ENCODE measurements around the gene REEP6.
"Not testable (repeated sequence)": the region's sequence is repeated elsewhere in the genome, so short reads cannot be mapped to it uniquely, and the experiment has no call there.

REEP6 gene

DNA sequence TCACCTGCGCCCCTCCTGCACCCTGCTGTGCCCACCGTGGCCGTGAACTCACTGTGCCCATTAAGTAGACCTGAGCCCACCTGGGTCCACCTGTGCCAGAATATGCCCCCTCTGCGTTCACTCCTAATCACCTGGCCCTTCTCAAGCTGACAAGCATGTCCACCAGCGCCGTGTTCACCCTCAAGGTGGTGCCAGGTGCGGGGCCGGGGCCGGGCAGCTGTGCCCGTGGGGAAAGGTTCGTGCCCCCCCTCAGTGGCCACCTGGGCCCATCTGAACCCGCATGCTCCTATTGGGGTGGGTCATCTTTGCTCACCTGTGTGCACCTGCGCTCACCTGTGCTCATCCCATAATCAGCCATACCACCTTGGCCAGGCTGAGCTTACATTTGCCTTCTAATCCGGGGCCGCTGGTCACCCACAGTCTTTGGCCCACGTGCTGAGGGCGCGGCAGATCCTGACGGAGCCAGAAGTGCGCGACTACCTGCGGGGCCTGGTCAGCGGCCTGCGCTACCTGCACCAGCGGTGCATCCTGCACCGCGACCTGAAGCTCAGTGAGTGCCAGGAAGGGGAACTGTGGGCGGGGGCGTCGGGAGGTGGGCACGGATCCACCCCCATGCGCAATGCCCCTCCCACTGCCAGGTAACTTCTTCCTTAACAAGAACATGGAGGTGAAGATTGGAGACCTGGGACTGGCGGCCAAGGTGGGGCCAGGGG lies 35.2 kb downstream of the REEP6 start:
- DNase-seq: no peak

DNA sequence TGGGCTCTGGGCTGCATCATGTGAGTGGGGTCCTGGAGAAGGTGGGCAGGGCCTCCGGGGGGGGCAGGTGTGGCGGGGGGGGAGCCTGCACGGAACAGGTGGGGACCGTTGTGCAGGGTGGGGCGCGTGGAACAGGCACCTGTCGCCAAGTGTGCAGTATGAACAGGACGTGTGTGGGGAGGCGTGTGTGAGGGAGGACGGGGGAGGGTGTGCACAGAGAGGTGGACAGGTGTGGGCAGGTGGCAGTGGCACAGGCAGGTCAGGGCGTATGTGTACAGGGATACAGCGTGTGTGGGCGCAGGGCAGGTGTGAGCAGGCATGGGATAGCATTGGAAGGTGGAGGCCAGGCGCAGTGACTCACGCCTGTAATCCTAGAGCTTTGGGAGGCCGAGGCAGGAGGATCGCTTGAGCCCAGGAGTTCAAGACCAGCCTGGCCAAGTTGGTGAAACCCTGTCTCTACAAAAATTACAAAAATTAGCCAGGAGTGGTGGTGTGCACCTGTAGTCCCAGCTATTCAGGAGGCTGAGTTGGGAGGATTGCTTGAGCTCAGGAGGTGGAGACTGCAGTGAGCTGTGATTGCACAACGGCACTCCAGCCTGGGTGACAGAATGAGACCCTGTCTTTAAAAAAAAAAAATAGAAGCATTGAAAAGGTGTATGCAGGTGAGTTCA lies 36.1 kb downstream of the REEP6 start:
- no peak for DNase-seq

DNA sequence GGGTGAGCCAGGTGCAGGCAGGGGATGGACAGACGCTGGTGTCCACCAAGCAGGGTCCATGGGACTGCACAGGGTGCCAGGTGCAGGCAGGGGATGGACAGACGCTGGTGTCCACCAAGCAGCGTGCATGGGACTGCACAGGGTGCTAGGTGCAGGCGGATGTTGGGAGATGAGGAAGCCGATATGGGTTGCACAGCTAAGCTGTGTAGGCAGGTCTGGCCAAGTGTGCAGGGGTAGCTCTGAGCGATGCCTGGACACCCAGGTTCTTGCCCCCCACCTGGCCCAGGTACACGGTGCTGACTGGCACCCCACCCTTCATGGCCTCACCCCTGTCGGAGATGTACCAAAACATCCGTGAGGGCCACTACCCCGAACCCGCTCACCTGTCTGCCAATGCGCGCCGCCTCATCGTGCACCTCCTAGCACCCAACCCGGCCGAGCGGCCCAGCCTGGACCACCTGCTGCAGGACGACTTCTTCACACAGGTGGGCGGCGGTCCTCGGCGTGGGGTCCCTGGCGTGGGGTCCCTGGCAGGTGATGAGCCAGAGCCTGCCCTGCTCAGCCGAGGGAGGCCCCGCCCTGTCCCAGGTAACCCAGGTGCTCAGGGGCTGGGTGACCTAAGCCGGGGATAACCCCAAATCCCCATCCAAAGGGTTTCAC lies 36.8 kb downstream of the REEP6 start:
- DNase-seq: no peak

DNA sequence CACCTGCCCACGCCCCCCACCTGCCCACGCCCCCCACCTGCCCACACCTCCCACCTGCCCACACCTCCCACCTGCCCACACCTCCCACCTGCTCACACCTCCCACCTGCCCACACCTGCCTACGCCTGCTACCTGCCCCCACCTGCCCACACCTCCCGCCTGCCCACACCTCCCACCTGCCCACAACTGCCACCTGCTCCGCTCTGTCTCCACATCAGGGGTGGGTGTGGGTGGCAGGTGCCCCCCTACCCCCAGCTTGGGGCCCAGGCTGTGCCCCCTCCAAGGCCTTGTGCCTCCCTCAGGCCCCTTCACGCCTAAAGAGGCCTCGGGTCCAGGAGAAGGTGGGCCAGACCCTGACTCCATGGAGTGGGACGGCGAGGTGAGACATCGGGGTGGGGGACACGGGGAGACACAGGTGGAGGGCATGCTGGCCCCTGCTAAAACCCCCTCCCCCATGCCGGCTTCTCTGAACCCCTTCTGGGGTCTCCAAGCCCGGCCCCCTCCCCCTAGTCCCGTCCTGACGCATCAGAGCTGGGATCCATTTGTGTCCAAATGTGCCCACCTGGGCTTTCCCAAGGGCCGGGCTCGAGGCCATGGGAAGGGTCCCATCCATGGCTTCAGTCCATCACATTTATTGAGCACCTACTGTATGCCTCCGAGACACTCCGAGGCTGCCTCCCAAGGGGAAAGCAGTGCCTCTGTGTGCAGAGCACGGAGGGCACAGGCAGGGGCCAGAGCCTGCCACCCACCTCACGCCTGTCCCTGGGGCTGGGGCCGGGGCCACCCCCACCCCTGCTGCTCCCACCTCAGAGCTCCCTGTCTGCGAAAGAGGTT lies 37.8 kb downstream of the REEP6 start:
- no peak for DNase-seq

DNA sequence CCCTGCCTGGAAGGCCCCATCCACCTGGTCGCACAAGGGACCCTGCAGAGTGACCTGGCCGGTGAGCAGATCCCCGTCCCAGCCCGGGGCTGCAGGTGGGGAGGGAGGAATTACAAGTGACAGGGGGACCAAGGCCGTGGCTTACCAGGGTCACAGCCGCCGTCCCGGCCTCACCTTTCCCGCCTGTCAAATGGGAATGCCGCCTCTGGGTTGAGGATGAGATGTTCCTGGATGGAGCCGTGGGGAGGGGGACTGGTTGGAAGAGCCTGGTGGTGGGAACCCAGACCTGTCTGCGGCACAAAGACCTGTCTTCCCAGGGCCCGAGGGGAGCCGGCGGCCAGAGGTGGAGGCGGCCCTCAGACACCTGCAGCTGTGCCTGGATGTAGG lies 38.4 kb downstream of the REEP6 start:
- no peak for DNase-seq

GRCh38 chr19:1530856-1531255 lies 39.9 kb downstream of the REEP6 start:
- DNase-seq: not testable (repeated sequence)

DNA sequence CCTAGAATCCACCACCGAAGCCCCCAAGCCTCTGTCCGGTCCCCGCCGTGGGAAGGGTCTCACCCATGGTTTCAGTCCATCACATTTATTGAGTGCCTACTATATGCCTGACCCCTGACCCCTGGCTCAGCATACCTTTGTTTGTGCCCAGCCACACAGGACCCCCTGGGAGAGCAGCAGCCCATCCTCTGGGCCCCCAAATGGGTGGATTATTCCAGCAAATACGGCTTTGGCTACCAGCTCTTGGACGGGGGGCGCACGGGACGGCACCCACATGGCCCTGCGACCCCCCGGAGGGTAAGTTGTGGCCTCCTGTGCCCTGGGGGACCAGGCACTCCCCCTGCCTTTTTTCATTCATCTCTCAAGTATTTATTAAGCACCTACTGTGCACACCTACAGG lies 40.6 kb downstream of the REEP6 start:
- DNase-seq: no peak

- DNase-seq: no peak
Observed at GRCh38 chr19:1532003-1532402, 41.0 kb downstream of the REEP6 start.

- no peak for DNase-seq
Observed at GRCh38 chr19:1533510-1534150, 42.6 kb downstream of the REEP6 start.

DNA sequence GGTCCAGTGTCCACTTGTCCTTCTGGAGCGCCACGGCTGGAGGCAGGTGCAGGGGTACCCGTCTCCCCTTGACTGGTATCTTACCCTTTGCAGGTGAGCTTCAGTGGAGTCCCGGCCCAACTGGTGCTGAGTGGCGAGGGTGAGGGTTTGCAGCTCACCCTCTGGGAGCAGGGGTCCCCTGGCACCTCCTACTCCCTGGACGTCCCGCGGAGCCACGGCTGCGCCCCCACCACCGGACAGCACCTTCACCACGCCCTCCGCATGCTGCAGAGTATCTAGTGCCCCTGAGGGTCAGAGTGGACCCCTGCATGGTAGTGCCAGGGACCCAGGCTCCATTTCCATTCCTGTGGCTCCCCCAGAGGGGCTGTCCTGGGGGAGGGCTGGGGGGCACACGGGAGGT lies 44.0 kb downstream of the REEP6 start:
- DNase-seq: no peak

GRCh38 chr19:1535699-1536098 lies 44.7 kb downstream of the REEP6 start:
- DNase-seq: not testable (repeated sequence)

- DNase-seq: no peak
Observed at GRCh38 chr19:1538978-1539377, 48.0 kb downstream of the REEP6 start.

DNA sequence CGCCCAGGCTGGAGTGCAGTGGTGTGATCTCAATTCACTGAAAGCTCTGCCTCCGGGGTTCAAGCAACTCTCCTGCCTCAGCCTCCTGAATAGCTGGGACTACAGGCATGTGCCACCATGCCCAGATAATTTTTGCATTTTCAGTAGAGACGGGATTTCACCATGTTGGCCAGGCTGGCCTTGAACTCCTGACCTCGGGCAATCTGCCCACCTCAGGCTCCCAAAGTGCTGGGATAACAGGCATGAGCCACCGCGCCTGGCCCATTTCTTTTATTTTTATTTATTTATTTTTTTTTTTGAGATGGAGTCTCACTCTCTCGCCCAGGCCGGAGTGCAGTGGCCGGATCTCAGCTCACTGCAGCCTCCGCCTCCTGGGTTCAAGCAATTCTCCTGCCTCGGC lies 48.8 kb downstream of the REEP6 start:
- DNase-seq: not testable (repeated sequence)

DNA sequence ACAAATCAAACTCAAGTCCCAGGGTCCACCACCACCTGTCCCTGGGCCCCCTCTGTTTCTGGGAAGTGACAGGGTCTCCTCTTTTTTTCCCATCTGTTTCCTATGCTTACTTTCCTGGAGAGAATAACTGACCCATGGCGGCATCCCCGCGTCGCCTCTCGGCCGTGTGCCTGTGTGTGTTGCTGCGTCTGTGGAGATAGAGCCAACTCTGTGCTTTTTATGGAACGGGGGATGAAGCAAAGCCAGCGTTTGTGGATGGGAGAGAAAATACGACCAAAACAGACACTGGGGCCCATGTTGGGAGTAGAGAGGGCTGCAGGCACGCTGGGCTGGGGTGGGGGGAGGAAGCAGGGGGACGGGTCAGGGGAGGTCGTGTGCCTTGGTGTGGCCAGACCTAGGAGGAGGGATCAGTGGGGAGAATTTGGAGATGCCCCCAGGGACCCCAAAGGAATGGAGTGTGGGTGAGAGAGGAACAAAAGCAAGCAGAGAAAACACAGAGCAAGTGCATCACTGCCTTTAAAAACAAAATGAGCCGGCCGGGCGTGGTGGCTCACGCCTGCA lies 49.5 kb downstream of the REEP6 start:
- DNase-seq: no peak

All from activated effector memory CD4-positive, alpha-beta T cell treated with Interleukin-2 at 50 U/mL for 16 hours (primary cell).